SK-MEL-5 (cell line): Measurements from ENCODE around the gene APLF. TPM values are rescaled to one million over a fixed set of nuclear protein-coding genes. Genes with fewer than 3 reads are reported as not detected.
A peak's percentile ranks its signal among the peaks of the same experiment; 100 is the strongest.
"Not testable (repeated sequence)": the region's sequence is repeated elsewhere in the genome, so short reads cannot be mapped to it uniquely, and the experiment has no call there.

Experiments
- DNase-seq: peaks from one replicate; pipeline ENCODE4 v3.0.0-alpha.2; 2016; ENCODE audit warnings: low read depth, low spot score
- in situ Hi-C: cut with HindIII; loops from 2 replicates; pipeline ENCODE4 v1.10.0; 2016; ENCODE audit warnings: low sequenced_read_pairs, high pct_unique_total_duplicates, low pct_unique_long_range_greater_than_20kb
- total RNA-seq: library from RNA; depleted of rRNA; stranded (reverse); fragments of >200 nt; shearing (Covaris generic); gene quantifications from 2 replicates; pipeline ENCODE4 v1.2.3, GENCODE V29; 2014

Gene APLF
- total RNA-seq, 1 experiment from 2014 or later: 6.4 TPM

DNA sequence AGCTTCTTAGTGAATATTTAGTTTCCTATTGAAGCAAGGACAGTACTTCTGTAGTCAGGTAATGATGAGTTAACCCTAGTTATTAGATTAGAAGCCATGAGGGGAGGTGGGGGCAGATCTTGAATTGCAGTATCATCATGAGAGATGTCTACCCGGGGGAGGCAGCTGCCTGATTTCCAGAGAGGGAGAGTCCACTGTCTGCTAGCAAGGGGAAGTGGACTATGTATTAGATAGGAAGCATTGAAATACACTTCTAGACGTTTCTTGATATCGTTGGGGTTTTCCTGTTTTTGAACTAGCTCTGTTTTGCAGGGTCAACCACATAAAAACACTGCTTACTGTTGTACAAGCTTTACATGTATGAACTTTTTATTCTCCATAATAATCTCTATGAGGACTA, 38.8 kb downstream of the APLF start:
- in situ Hi-C loops: no loop called here
- DNase-seq: no peak

DNA sequence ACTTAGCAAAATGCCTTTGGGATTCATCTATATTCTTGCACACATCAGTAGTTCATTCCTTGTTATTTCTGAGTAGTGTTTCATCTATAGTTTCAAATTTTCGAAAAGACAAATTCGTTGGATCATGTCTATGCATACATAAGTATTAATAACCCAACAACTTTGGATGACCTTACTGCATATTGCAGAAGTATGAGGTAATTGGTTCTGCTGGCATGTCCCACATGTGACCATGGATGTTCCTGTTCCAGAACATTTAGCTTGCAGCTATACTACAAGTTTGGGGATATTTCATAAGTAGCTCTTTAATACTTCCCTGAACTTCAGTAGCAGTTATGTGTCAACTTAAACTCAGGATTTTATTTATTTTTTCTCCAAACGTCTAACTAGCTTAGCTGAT, 44.9 kb downstream of the APLF start:
- DNase-seq: no peak
- in situ Hi-C loops: no loop called here

GRCh38 chr2:68512966-68513365, 45.6 kb downstream of the APLF start:
- in situ Hi-C loops: no loop called here
- no peak for DNase-seq

DNA sequence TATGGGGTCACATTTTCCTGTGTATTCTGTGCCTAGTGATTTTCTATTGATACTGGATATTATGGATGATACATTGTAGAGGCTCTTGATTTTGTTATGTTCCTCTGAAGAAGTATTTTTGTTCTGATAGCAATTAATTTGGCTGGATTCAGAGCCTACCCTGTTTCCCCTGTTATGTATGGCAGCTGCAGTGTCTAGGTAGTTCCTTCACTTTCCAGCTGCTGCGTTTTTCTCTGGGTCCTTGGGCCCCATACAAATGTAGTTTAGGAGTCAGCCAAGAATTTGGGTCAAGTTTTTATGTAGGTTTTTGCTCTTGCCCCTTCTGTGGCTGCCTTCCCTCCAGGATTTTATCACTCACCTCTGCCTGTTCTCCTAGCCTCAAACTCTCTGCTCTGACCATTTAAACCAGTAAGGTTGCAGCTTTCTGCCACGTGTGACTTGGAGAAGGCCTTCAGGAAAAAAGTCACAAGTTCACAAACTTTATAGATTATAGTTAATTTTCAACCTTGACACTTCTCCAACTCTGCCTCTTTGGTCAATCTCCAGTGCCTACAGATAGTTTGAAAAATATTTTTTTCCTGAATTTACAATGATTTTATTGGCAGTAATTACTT, 47.0 kb downstream of the APLF start:
- DNase-seq: no peak
- in situ Hi-C loops: no loop called here

DNA sequence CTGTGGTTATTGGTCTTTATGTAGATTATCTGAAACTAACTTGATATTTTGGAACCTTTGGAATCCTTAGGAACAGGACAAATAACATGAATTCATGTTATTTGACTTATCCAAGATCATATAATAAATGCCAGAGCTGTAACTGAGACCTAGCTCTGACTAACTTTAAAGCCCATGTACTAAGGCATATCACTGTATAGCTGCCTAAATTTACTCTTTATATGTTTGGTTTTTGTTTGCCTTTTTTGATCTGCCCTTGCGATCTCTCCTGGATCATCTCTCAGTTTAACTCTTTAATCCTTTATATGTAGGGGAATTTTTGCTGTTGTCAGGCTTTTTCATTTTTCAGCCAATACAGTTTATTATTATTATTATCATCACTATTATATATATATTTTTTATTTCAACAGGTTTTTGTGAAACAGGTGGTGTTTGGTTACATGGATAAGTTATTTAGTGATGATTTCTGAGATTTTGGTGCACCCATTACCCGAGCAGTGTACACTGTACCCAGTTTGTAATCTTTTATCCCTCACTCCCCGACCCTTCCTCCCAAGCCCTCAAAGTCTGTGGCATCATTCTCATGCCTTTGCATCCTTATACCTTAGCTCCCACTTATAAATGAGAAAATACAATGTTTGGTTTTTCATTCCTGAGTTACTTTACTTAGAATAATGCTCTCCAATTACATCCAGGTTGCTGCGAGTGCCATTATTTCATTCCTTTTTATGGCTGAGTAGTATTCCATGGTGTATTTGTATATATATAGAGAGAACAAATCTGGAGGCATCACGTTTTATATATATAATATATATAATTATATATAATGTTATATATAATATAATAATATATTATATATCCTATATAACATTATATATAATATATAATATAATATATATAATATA, 48.9 kb downstream of the APLF start:
- DNase-seq: no peak
- in situ Hi-C loops: no loop called here

- in situ Hi-C loops: no loop called here
Measured at GRCh38 chr2:68519236-68519635, 51.9 kb downstream of the APLF start.

GRCh38 chr2:68521037-68521436, 53.7 kb downstream of the APLF start:
- no peak for DNase-seq
- in situ Hi-C loops: no loop called here

More at GRCh38 chr2:68519236-68519635, 51.9 kb downstream of the APLF start:
- DNase-seq: no peak

DNA sequence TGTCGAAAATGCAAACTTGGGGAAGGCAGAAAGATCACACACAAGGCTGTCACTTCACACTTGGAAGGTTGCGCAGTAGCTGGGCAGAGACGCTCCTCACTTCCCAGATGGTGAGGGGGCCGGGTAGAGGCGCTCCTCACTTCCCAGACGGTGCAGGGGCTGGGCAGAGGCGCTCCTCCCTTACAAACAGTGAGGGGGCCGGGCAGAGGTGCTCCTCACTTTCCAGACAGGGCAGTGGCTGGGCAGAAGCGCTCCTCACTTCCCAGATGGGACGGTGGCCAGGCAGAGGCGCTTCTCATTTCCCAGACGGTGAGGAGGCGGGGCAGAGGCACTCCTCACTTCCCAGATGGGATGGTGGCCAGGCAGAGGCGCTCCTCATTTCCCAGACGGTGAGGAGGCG, 59.6 kb downstream of the APLF start:
- DNase-seq, in situ Hi-C loops: not testable (repeated sequence)

GRCh38 chr2:68527343-68528081, 60.1 kb downstream of the APLF start:
- in situ Hi-C loops, DNase-seq: not testable (repeated sequence)

- in situ Hi-C loops, DNase-seq: not testable (repeated sequence)
Measured at GRCh38 chr2:68529156-68529555, 61.8 kb downstream of the APLF start.

- DNase-seq, in situ Hi-C loops: not testable (repeated sequence)
Measured at GRCh38 chr2:68529651-68530050, 62.3 kb downstream of the APLF start.

- DNase-seq: no peak
- in situ Hi-C loops: no loop called here
Measured at GRCh38 chr2:68536000-68536399, 68.6 kb downstream of the APLF start.

GRCh38 chr2:68537011-68537410, 69.6 kb downstream of the APLF start:
- in situ Hi-C loops: no loop called here
- no peak for DNase-seq

- in situ Hi-C loops: no loop called here
- DNase-seq: no peak
Measured at GRCh38 chr2:68537809-68538208, 70.4 kb downstream of the APLF start.

DNA sequence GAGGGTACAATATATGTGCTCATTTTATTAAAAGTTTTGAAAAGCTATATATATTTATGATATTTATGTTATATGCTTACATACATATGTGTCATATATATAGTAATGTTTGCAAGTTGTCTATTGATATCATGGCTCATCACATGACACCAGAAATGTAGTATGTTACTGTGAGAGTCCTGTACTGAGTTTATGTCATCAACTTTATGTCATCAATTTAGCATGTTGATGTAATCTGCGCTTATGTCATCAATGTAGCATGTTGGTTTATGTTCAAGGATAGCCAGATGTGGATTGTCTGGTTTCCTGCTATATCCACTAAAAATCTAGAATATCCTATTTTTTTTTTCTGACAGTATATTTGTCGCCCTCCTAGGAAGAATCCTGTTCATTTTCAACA, 77.4 kb downstream of the APLF start:
- in situ Hi-C loops: no loop called here

DNA sequence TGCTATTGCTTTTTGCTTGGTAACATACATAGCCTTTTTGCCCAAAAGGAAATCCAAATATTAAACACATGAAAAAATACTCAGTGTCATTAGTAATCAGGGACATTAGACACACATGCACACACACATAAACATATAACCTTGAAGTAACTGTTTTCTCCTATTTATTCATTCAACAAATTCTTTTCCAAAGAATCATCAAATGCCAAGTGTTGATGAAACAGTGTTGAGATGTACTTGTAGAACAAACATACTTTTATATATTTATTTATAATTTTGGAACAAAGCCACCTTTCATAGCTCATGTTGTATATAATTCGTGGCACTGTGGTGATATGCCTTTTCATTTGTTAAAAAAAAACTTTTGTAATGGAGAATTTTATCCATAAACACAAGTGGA, 81.0 kb downstream of the APLF start:
- in situ Hi-C loops: no loop called here
- DNase-seq: peak; percentile 8

More for the DNA sequence above, 77.4 kb downstream of the APLF start:
- DNase-seq: no peak

DNA sequence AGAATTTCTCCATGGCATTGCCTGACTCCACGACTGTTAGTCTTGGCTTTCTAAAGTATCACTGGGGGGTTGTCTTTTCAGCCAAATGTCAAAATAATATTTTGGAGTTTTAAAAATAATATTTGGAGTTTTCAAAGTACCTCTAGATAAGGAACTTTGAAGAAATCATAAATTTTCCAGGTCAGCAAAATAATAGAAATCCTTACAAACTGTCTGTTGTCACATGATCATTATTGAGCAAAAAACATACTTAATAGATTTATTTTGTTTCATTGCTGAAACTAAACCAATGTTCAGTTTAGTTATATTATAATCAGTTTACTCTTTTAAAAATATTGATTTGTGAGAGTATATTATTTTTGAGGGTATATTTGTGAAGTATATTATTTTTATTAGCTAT, 85.7 kb downstream of the APLF start:
- in situ Hi-C loops: no loop called here
- DNase-seq: no peak
